ENCODE results near the gene C3AR1. TPM values are rescaled to one million over a fixed set of nuclear protein-coding genes. Genes with fewer than 3 reads are reported as not detected.
A peak's percentile ranks its signal among the peaks of the same experiment; 100 is the strongest.

C3AR1 gene
- total RNA-seq, 4 donors from 2014 or later = 0.79 to 2.0 (median 1.3) TPM

DNA sequence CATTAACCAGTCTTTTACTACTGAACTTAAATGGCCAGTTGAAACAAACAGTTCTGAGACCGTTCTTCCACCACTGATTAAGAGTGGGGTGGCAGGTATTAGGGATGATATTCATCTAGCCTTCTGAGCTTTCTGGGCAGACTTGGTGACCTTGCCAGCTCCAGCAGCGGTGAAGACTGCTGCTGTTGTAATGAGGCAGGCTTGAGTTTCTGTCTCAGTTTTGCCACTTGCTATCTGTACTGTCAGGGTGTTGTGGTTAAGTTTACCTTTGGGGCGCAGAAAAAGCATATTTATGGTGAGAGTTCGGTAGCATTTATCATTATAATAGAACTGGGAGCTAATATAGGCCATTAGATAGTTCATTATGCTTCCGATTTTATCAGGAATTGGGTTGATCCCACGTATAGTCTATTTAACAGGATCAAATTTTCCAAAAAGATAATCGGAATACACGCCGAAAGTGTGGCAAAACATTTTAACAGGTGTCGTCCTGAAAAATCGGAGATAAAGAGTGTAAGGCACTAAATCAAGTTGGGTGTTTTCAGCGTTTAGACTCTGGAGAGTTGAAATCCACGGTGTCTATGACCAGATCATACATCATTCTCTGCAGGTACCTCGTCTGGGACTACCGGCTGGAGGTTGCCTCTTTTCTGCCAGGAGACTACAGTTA, 15.2 kb upstream of the C3AR1 start:
- H3K4me3 ChIP-seq = peak overlapping the region; percentile 76
- TF ChIP-seq POLR2A (IDR thresholded peaks at IDR 0.05) (no peak), POLR2AphosphoS5 (IDR thresholded peaks at IDR 0.05) (no peak), EP300 (IDR thresholded peaks at IDR 0.05) (no peak)
- TF ChIP-seq, protein P1, sequence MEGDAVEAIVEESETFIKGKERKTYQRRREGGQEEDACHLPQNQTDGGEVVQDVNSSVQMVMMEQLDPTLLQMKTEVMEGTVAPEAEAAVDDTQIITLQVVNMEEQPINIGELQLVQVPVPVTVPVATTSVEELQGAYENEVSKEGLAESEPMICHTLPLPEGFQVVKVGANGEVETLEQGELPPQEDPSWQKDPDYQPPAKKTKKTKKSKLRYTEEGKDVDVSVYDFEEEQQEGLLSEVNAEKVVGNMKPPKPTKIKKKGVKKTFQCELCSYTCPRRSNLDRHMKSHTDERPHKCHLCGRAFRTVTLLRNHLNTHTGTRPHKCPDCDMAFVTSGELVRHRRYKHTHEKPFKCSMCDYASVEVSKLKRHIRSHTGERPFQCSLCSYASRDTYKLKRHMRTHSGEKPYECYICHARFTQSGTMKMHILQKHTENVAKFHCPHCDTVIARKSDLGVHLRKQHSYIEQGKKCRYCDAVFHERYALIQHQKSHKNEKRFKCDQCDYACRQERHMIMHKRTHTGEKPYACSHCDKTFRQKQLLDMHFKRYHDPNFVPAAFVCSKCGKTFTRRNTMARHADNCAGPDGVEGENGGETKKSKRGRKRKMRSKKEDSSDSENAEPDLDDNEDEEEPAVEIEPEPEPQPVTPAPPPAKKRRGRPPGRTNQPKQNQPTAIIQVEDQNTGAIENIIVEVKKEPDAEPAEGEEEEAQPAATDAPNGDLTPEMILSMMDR (IDR thresholded peaks at IDR 0.05) = no peak
- WGBS = 4% methylated on average over 15 of the region's 15 CpGs
- H3K27me3 ChIP-seq = no peaks in the 10 kb centered on the region
- no peaks in the 10 kb centered on the region for H3K9me3 ChIP-seq
- no peak for DNase-seq (ENCODE audit: low spot score in 2 of 2)
- H3K27ac ChIP-seq = peak overlapping the region; percentile 92
- H3K4me1 ChIP-seq = peaks cover 30% of the 10 kb centered on the region
- no peaks in the 10 kb centered on the region for H3K36me3 ChIP-seq

DNA sequence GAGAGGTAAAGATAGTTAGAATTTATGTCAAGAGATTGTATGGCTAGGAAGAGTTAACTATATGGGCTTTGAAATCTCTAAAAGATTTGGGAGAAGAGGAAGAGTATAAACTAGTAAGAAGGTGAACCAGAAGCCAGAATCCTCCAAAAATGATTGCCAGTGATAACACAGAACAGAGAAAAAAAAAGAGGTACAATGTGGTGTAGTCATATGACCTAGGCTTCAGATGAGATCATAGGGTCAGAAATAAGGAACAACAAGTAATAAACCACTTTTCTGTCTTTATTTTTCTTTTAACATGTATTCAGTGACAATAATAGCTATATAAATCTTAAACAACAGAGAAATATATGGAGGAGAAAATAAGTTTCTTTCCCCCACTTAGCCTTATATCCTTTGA, 14.0 kb upstream of the C3AR1 start:
- TF ChIP-seq EP300 (IDR thresholded peaks at IDR 0.05) = no peak
- TF ChIP-seq, protein P1 (IDR thresholded peaks at IDR 0.05) = no peak
- TF ChIP-seq POLR2A (IDR thresholded peaks at IDR 0.05) = no peak
- TF ChIP-seq POLR2AphosphoS5 (IDR thresholded peaks at IDR 0.05) = no peak
- Histone ChIP-seq H3K27me3 (no peaks in the 10 kb centered on the region), H3K27ac (no peak overlapping the region), H3K4me3 (no peak overlapping the region), H3K9me3 (no peaks in the 10 kb centered on the region), H3K36me3 (no peaks in the 10 kb centered on the region), H3K4me1 (peaks cover 30% of the 10 kb centered on the region)
- no peak for DNase-seq (ENCODE audit: low spot score in 2 of 2)

DNA sequence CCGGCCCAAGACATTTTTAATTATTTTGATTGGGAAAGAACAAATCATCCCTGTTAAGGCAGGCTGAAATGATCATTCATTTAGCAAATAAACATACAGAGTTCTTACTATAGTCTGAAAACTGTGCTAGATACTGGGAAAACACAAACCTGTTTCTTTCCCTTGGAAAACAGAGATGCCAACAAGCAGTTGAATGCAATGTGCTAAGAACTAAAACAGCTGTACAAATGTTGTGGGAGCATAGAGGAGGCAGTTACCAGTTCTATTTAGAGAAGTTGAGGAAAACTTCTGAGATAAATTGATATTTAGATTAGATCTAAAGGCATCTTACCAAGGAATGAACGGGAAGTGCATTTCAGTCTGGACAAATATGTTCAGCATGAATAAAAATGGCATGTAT, 12.8 kb upstream of the C3AR1 start:
- Histone ChIP-seq H3K4me3 (no peak overlapping the region), H3K4me1 (peaks cover 23% of the 10 kb centered on the region), H3K36me3 (no peaks in the 10 kb centered on the region), H3K27me3 (no peaks in the 10 kb centered on the region), H3K9me3 (no peaks in the 10 kb centered on the region), H3K27ac (no peak overlapping the region)
- DNase-seq (ENCODE audit: low spot score in 2 of 2) = no peak
- 80% methylated on average over 2 of the region's 2 CpGs for WGBS
- TF ChIP-seq EP300 (IDR thresholded peaks at IDR 0.05) (no peak), POLR2A (IDR thresholded peaks at IDR 0.05) (no peak), POLR2AphosphoS5 (IDR thresholded peaks at IDR 0.05) (no peak)
- TF ChIP-seq, protein P1 (IDR thresholded peaks at IDR 0.05) = no peak

DNA sequence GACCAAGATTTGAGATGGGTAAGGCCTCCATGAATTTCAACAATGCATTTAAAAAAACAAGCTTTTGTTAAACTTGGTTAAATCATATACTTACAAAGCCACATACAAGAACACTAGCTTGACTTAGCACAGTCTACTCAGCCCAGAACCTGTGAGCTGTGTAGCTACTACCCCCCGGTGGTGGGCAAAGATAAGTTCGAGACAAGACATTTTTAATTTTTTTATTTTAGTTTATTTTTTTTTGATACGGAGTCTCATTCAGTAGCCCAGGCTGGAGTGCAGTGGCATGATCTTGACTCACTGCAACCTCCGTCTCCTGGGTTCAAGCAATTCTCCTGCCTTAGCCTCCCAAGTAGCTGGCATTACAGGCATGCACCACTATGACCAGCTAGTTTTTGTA, 12.2 kb upstream of the C3AR1 start:
- Histone ChIP-seq H3K9me3 (no peaks in the 10 kb centered on the region), H3K36me3 (no peaks in the 10 kb centered on the region), H3K27ac (no peak overlapping the region), H3K4me3 (no peak overlapping the region), H3K4me1 (peaks cover 19% of the 10 kb centered on the region), H3K27me3 (no peaks in the 10 kb centered on the region)
- no peak for TF ChIP-seq EP300 (IDR thresholded peaks at IDR 0.05)
- TF ChIP-seq, protein P1 (IDR thresholded peaks at IDR 0.05) = peak in 1 of 2 donors; percentile 13
- no peak for DNase-seq (ENCODE audit: low spot score in 2 of 2)
- WGBS = 37% methylated on average over 4 of the region's 4 CpGs

DNA sequence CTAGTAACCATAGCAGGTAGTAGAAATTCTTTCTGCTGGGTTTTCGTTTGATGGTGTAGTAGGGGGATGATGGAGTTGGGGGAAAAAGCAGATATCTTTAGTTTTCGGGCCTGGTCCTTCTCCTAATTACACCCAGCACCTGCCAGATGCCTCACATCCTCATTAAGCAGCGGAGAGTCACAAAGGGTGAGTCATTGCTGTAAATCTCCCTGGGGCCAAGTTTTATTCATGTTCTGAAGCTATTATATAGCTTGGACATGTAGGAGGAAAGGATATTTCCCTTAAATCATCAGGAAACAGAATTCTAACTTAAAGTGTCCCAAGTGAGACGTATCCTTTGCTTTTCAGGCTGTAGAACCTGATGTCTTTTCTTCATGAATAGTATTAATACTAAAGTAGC, 11.0 kb upstream of the C3AR1 start:
- H3K27me3 ChIP-seq = no peaks in the 10 kb centered on the region
- WGBS = 45% methylated on average over 4 of the region's 4 CpGs
- no peaks in the 10 kb centered on the region for H3K9me3 ChIP-seq
- TF ChIP-seq POLR2AphosphoS5 (IDR thresholded peaks at IDR 0.05) = no peak
- TF ChIP-seq EP300 (IDR thresholded peaks at IDR 0.05) = no peak
- TF ChIP-seq, protein P1 (IDR thresholded peaks at IDR 0.05) = no peak
- no peak for TF ChIP-seq POLR2A (IDR thresholded peaks at IDR 0.05)
- H3K4me1 ChIP-seq = peaks cover 9% of the 10 kb centered on the region
- H3K27ac ChIP-seq = no peak overlapping the region
- H3K36me3 ChIP-seq = no peaks in the 10 kb centered on the region
- H3K4me3 ChIP-seq = no peak overlapping the region
- DNase-seq (ENCODE audit: low spot score in 2 of 2) = no peak
